Glutamatergic neuron (in vitro differentiated cells): Measurements from ENCODE around the gene B3GALT4. TPM values are rescaled to one million over a fixed set of nuclear protein-coding genes. Genes with fewer than 3 reads are reported as not detected.

ENCODE experiments used
- DNase-seq: peaks from one replicate; pipeline ENCODE4 v3.0.0; 2022
- H3K27ac Mint-ChIP-seq: one replicate; pipeline ENCODE4 v1.8.0; 2020; ENCODE audit warnings: mild to moderate bottlenecking, mixed read lengths, inconsistent platforms; ENCODE audit not compliant: unreplicated experiment
- H3K27me3 Mint-ChIP-seq: one replicate; pipeline ENCODE4 v1.8.0; 2020; ENCODE audit warnings: mild to moderate bottlenecking, moderate library complexity, mixed read lengths, inconsistent platforms; ENCODE audit not compliant: unreplicated experiment
- H3K36me3 Mint-ChIP-seq: one replicate; pipeline ENCODE4 v1.8.0; 2020; ENCODE audit warnings: mild to moderate bottlenecking, mixed read lengths, inconsistent platforms; ENCODE audit not compliant: unreplicated experiment
- H3K4me1 Mint-ChIP-seq: one replicate; pipeline ENCODE4 v1.8.0; 2020; ENCODE audit warnings: mild to moderate bottlenecking, low read depth, mixed read lengths, inconsistent platforms; ENCODE audit not compliant: unreplicated experiment
- H3K4me3 Mint-ChIP-seq: one replicate; pipeline ENCODE4 v1.8.0; 2020; ENCODE audit warnings: mild to moderate bottlenecking, mixed read lengths, inconsistent platforms; ENCODE audit not compliant: unreplicated experiment
- H3K9me3 Mint-ChIP-seq: one replicate; pipeline ENCODE4 v1.8.0; 2020; ENCODE audit warnings: mild to moderate bottlenecking, moderate library complexity, mixed read lengths, inconsistent platforms; ENCODE audit not compliant: unreplicated experiment
- CTCF ChIP-seq: fragments of 200-600 bp; sonication (generic); IDR thresholded peaks from one replicate; pipeline ENCODE4 v1.5.0; 2021; ENCODE audit not compliant: partially characterized antibody, unreplicated experiment
- total RNA-seq: library from RNA; stranded (reverse); fragmentation: NEBNext Ultra II Directional; extraction: Animal tissue kit (Norgen Biotek cat#: 25700); gene quantifications from one replicate; pipeline ENCODE4 v1.2.1, GENCODE V29; 2021; ENCODE audit not compliant: unreplicated experiment

B3GALT4 gene
- total RNA-seq, 1 donor from 2014 or later = 8.6 TPM

GRCh38 chr6:33237741-33238140 is 39.2 kb upstream of the B3GALT4 start:
- Mint-ChIP-seq H3K4me3 (no peak overlapping the region), H3K27ac (no peak overlapping the region), H3K36me3 (no peaks in the 10 kb centered on the region), H3K9me3 (peaks cover 8% of the 10 kb centered on the region), H3K4me1 (peaks cover 16% of the 10 kb centered on the region), H3K27me3 (peaks cover 17% of the 10 kb centered on the region)
- no peak for DNase-seq
- TF ChIP-seq CTCF = no peak

- TF ChIP-seq CTCF = no peak
- Mint-ChIP-seq H3K27ac (no peak overlapping the region), H3K4me3 (no peak overlapping the region), H3K9me3 (no peaks in the 10 kb centered on the region), H3K27me3 (peaks cover 13% of the 10 kb centered on the region), H3K4me1 (no peaks in the 10 kb centered on the region), H3K36me3 (no peaks in the 10 kb centered on the region)
- no peak for DNase-seq
Measured at GRCh38 chr6:33241968-33242367, 35.0 kb upstream of the B3GALT4 start.

- H3K4me3 Mint-ChIP-seq = peak overlapping the region; percentile 44
Measured at GRCh38 chr6:33243476-33243875, 33.4 kb upstream of the B3GALT4 start.

GRCh38 chr6:33247977-33248642 is 28.8 kb upstream of the B3GALT4 start:
- Mint-ChIP-seq H3K27me3 (peaks cover 12% of the 10 kb centered on the region), H3K9me3 (peaks cover 3% of the 10 kb centered on the region), H3K27ac (peak overlapping the region; percentile 79), H3K4me3 (peak overlapping the region; percentile 97), H3K4me1 (peaks cover 18% of the 10 kb centered on the region), H3K36me3 (no peaks in the 10 kb centered on the region)
- TF ChIP-seq CTCF = peak; percentile 87
- peak; percentile 92 for DNase-seq

More at GRCh38 chr6:33243476-33243875, 33.4 kb upstream of the B3GALT4 start:
- no peaks in the 10 kb centered on the region for H3K9me3 Mint-ChIP-seq
- TF ChIP-seq CTCF = no peak
- DNase-seq = no peak
- H3K27me3 Mint-ChIP-seq = peaks cover 15% of the 10 kb centered on the region
- no peaks in the 10 kb centered on the region for H3K36me3 Mint-ChIP-seq
- peaks cover 4% of the 10 kb centered on the region for H3K4me1 Mint-ChIP-seq
- no peak overlapping the region for H3K27ac Mint-ChIP-seq

GRCh38 chr6:33248643-33248931 is 28.3 kb upstream of the B3GALT4 start:
- H3K4me3 Mint-ChIP-seq = peak overlapping the region; percentile 97
- peak; percentile 68 for TF ChIP-seq CTCF
- H3K27ac Mint-ChIP-seq = peak overlapping the region; percentile 79
- H3K9me3 Mint-ChIP-seq = peaks cover 3% of the 10 kb centered on the region
- H3K36me3 Mint-ChIP-seq = no peaks in the 10 kb centered on the region
- H3K27me3 Mint-ChIP-seq = peaks cover 10% of the 10 kb centered on the region
- DNase-seq = no peak
- H3K4me1 Mint-ChIP-seq = peaks cover 18% of the 10 kb centered on the region
